Measurements from ENCODE around the gene TUBAL3.
A peak's percentile ranks its signal among the peaks of the same experiment; 100 is the strongest.

TUBAL3 gene

DNA sequence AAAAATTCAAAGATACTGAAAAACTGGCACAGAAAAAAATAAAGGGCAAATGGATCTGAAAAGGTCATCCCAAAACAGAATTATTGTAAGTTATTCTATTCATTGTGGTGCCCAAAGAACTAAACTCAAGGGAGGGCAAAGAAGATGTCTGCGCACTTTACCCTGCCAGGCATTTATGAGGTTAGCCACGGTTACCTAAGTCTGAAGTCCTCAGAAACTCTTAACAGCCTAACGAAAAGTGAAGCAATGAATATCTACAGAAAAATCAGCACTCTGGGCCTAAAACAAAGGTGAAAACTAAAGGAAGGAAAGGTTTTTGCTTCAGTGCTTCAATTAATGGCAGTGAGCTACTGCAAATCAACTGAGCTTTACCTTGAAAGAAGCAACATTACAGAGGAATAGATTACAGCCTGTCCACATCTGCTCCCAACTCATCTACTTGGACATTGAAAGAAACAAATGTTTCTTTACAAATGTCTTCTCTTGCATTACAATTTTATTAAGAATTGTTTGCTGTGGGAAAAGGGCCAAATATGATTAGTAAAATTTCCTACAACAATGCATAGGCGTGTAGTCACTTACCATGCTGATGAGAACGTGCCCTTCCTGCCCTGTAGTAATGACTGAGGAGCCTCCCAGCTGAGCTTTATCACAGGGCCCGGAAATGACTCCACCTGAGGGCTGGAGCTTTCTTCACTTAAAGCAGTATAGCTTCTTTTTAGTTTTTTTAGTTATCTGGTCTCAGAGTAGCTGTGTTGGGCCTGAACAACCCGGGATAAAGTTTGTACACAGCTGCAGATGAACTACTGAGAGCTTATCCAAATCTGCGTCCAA, at the start of gene TUBAL3:
TUBAL3 (minus strand) TSS at position 621 of the 834 bp plus-strand sequence; CDS start at position 585, 36 bp downstream.
- no peak for DNase-seq (ENCODE audit: low read depth in 4 of 4, low spot score in 1 of 4)

DNA sequence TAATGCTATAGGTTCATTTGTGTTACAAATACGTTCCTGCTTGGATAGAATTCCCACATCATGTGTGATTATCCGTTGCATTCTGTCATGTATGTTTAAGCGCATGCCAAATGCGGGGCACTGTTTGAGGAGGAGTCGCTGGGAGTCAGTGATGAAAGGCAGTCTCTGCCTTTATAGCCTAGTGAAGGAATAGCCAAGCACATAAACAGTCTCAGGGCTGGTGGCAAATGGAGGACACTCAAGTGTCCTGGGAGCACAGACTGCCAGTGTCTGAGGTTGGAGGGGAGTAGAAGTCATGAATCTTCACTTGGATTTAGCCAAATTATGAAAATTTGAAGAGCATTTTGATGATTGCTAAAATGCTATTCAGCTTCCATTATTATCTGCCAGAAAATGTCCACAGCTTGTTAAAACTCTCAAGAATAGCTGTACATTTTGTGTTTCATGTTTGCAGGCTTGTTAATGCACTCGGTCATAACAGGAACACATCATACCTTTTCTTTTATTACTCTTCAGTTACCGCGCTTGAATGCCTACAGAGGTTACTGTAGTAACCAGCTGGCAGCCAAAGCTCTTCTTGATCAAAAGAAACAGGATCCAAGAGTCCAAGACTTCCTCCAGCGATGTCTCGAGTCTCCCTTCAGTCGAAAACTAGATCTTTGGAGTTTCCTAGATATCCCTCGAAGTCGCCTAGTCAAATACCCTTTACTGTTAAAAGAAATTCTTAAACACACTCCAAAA, 49.3 kb upstream of the TUBAL3 start:
- no peak for DNase-seq (ENCODE audit: low read depth in 4 of 4, low spot score in 1 of 4)

GRCh38 chr10:5450605-5451384, 46.2 kb upstream of the TUBAL3 start:
- DNase-seq (ENCODE audit: low read depth in 4 of 4, low spot score in 1 of 4): no peak

GRCh38 chr10:5449823-5450222, 45.2 kb upstream of the TUBAL3 start:
- no peak for DNase-seq (ENCODE audit: low read depth in 4 of 4, low spot score in 1 of 4)

- no peak for DNase-seq (ENCODE audit: low read depth in 4 of 4, low spot score in 1 of 4)
Measured at GRCh38 chr10:5449227-5449626, 44.6 kb upstream of the TUBAL3 start.

GRCh38 chr10:5448333-5449001, 43.8 kb upstream of the TUBAL3 start:
- no peak for DNase-seq (ENCODE audit: low read depth in 4 of 4, low spot score in 1 of 4)

GRCh38 chr10:5447611-5448071, 43.0 kb upstream of the TUBAL3 start:
- peak in 1 of 4 experiments; percentile 1 for DNase-seq (ENCODE audit: low read depth in 4 of 4, low spot score in 1 of 4)

DNA sequence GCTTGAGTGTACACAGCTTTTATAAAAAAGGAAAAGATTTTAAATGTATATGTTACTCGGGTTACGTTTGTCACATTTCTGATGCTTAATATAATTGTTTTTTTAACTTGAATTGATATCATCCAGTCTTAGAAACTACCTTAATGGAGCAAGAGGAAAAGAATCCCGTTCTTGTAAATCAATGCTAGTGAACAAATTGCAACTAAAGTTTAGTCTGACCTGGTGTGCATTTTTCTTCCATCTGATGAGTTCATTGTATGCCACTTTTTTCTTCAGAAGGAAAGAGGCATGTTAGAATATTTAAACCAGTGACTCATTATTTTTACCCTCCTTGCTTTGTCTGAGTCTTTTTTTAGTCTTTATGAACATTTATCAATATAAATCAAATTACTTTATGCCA, 42.4 kb upstream of the TUBAL3 start:
- no peak for DNase-seq (ENCODE audit: low read depth in 4 of 4, low spot score in 1 of 4)

- peak; percentile 43 to 76 (median 58) for DNase-seq (ENCODE audit: low read depth in 4 of 4, low spot score in 1 of 4)
Measured at GRCh38 chr10:5446390-5446926, 41.8 kb upstream of the TUBAL3 start.

- DNase-seq (ENCODE audit: low read depth in 4 of 4, low spot score in 1 of 4): no peak
Measured at GRCh38 chr10:5445006-5445405, 40.4 kb upstream of the TUBAL3 start.

- DNase-seq (ENCODE audit: low read depth in 4 of 4, low spot score in 1 of 4): no peak
Measured at GRCh38 chr10:5443429-5443828, 38.8 kb upstream of the TUBAL3 start.

DNA sequence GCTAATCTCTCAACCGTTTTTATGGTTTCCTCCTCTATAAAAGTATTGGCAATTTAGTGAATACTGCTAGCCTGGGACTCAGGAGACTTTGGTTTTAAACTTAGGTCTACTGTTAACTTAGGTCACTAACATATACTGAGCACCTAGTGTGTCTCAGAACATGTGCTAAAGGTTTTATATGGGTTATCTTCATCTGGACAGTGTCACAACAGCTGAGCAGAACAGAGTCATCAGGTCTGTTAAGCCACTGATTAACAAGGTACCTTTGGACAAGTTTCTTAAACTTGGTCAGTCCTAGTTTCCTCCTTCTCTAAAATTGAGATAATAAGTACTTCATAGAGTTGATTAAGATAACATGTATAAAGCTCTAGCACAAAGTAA, 38.4 kb upstream of the TUBAL3 start:
- DNase-seq (ENCODE audit: low read depth in 4 of 4, low spot score in 1 of 4): no peak

DNA sequence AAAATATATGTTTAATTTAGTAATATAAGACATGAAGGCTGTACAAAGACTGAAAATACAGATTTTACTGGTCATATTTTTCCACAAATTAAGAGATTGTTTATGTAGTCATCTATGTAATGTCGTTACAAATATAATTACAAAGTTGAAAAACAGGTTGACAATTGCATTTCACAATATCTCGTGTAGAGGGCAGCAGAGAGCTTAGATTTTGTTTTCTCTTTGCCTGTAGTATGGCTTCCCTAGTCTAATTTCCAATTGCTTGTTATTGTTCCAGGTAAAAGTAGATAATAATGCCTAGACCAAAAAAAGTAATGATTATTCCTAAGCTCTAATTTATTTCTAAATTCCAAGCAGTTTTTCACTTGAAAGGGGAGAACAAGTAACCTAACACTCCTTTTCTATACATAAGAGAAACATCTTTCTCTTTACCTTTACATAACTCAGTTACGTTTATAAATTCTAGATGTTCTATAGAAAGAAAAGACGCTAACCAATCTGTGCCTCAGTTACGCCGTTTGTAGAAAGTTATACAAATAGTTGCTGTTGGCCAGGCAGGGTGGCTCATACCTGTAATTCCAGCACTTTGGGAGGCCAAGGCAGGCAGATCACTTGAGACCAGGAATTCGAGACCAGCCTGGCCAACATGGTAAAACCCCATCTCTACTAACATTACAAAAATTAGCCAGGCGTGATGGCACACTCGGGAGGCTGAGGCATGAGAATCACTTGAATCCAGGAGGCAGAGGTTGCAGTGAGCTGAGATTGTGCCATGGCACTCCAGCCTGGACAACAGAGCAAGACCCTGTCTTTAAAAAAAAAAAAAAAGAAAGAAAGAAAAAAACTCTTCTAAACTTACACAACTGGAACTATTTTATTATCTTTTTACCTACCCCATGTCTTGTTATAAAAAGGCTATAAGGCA, 37.7 kb upstream of the TUBAL3 start:
- peak in 1 of 4 experiments; percentile 23 for DNase-seq (ENCODE audit: low read depth in 4 of 4, low spot score in 1 of 4)

- DNase-seq (ENCODE audit: low read depth in 4 of 4, low spot score in 1 of 4): no peak
Measured at GRCh38 chr10:5441106-5441505, 36.5 kb upstream of the TUBAL3 start.

GRCh38 chr10:5440206-5440605, 35.6 kb upstream of the TUBAL3 start:
- no peak for DNase-seq (ENCODE audit: low read depth in 4 of 4, low spot score in 1 of 4)

DNA sequence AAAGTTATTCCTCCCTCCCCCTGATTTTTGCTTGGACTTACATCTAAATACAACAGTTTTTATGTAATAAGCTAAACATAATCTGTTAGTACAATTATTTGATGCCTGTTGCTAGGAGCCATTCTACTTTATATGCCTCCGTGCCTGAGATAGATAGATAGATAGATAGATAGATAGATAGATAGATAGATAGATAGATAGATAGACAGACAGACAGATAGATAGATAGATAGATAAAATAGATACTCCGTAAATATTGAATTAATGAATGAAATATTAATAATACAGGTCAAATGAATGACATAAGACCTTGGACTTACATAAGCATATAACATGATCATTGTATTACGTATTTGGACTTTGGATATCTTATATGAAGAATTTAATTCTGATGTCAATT, 30.7 kb upstream of the TUBAL3 start:
- DNase-seq (ENCODE audit: low read depth in 4 of 4, low spot score in 1 of 4): no peak

DNA sequence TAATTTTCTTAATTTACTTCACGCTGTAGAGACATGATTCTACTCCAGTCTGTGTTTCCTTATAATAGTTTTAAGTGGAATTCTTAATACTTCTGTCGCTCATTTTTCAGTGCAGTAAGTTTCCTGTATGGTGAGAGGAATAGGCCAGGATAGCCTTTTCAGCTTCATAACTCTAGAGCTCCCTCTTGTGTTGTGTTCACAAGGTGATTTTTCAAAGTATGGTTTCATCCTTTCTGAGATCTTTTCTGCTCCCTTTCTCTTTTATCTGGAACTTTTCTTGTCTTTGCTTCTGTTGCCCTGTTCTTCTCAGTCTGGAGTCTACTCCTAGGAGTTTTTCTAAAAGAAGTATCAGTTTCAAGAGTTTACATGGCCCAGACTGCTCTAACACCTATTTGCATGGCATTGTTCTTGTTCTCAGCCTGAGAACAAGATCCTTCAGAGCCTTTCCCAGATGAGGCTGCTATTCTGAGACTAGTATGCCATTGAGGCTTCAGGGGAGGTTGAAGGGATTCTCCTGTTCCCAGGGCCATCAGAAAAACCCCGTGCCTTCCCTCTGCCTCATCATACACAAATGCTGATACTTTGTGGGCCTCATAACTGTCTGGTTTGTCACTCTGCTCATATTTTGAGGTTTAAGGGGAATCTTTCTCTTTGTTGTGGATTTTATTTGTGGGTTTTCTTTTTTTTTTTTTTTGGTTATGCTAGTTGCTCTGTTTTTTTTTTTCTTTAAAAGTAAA, 29.6 kb upstream of the TUBAL3 start:
- no peak for DNase-seq (ENCODE audit: low read depth in 4 of 4, low spot score in 1 of 4)

DNA sequence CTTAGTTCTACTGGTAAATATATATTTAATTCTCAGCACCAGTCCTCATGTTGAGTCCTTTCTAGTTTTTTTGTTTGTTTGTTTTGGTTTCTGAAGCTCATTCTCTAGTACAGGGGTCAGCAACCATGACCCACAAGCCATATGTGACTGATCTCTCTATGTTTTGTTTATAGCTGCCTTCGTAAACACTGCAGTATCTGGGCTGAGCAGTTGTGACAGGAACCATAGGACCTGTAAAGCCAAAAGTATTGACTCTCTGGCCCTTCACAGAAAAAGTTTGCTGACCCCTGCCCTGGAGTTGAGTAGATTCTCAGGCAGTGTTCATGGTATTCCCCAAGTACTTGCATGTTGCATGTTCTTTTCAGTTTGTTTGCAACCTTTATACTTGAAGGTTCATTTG, 28.6 kb upstream of the TUBAL3 start:
- no peak for DNase-seq (ENCODE audit: low read depth in 4 of 4, low spot score in 1 of 4)

GRCh38 chr10:5428133-5428532, 23.5 kb upstream of the TUBAL3 start:
- no peak for DNase-seq (ENCODE audit: low read depth in 4 of 4, low spot score in 1 of 4)
